ENCODE results near the gene DHX9. TPM values are rescaled to one million over a fixed set of nuclear protein-coding genes. Genes with fewer than 3 reads are reported as not detected.

The DHX9 gene
- total RNA-seq, 1 experiment from 2014 or later: 336 TPM

DNA sequence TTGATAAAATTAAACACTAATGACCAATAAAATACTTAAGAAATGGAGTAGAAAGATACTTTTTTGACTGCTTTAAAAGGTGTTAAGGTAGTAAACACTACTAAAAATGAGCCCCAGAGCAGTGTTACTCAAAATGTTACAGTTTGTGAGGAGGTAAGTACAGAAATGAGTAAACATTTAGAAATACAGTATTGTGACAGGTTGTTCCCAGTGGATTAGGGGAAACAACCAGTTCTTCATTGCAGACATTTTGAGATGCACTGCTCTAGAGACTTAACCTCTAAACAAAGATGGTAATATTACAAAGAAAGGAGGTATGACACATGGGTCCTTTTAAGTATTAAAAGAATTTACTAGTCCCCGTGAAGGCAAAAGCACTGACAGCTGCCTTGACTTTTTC is 12.7 kb downstream of the DHX9 start:
- no peak overlapping the region for H2BK20ac ChIP-seq (ENCODE audit: low read depth, low read length, poor library complexity, severe bottlenecking)
- H4K8ac ChIP-seq (replicated peaks; ENCODE audit: insufficient read length, low read depth, low read length): no peak overlapping the region
- H3K9me3 ChIP-seq (ENCODE audit: control insufficient read depth, low read depth, low read length): no peaks in the 10 kb centered on the region
- H3K14ac ChIP-seq (ENCODE audit: insufficient read depth, low read length): no peak overlapping the region
- H3K4me1 ChIP-seq (ENCODE audit: insufficient read depth, low read length): no peaks in the 10 kb centered on the region
- H3K23ac ChIP-seq (ENCODE audit: insufficient read length, low read depth, low read length): no peak overlapping the region
- no peaks in the 10 kb centered on the region for H3K27me3 Mint-ChIP-seq (ENCODE audit: low read depth)
- H3K4ac ChIP-seq (ENCODE audit: low read depth, low read length): no peak overlapping the region
- no peak overlapping the region for H3K9ac ChIP-seq (ENCODE audit: extremely low read depth, insufficient read length, low read length)
- peaks cover 80 to 98% (median 97%) of the 10 kb centered on the region in 3 experiments; a peak in 6 of 7 replicates for H3K36me3 Mint-ChIP-seq (ENCODE audit: insufficient read depth in 1 of 3, low read depth in 3 of 3)
- peaks cover 19% of the 10 kb centered on the region for H3K79me2 ChIP-seq (ENCODE audit: insufficient read depth, low read length)
- no peak overlapping the region for H3K27ac Mint-ChIP-seq
- H3K18ac ChIP-seq (ENCODE audit: insufficient read length, low read depth, low read length): no peak overlapping the region
- H3K27me3 ChIP-seq (ENCODE audit: insufficient read depth, low read length): no peaks in the 10 kb centered on the region
- no peaks in the 10 kb centered on the region for H3K9me3 Mint-ChIP-seq
- H3K79me1 ChIP-seq (ENCODE audit: insufficient read depth, low read depth, low read length, poor library complexity, severe bottlenecking): peaks cover 11% of the 10 kb centered on the region
- no peak overlapping the region for H3K4me2 ChIP-seq (ENCODE audit: insufficient read depth, insufficient read length, low read length)
- H4K20me1 ChIP-seq (ENCODE audit: control insufficient read depth, insufficient read depth, insufficient read length): no peaks in the 10 kb centered on the region
- no peak for DNase-seq
- H2BK5ac ChIP-seq (ENCODE audit: insufficient read length, low read length): no peak overlapping the region
- H3K23me2 ChIP-seq (ENCODE audit: insufficient read length, low read depth, low read length, poor library complexity, severe bottlenecking): no peaks in the 10 kb centered on the region
- no peak overlapping the region for H2BK120ac ChIP-seq (ENCODE audit: low read depth, low read length, poor library complexity, severe bottlenecking)
- no peak overlapping the region for H2AFZ ChIP-seq (ENCODE audit: low read length)
- H3K4me3 Mint-ChIP-seq: no peak overlapping the region
- H2BK15ac ChIP-seq (ENCODE audit: low read depth, low read length): no peak overlapping the region
- H3T11ph ChIP-seq (ENCODE audit: low read length): no peak overlapping the region
- no peak for TF ChIP-seq CTCF (conservative IDR thresholded peaks at IDR 0.05)
- H2AK5ac ChIP-seq (ENCODE audit: insufficient read length, low read length): no peak overlapping the region
- H3K56ac ChIP-seq (ENCODE audit: insufficient read length, low read depth, low read length): no peak overlapping the region
- no CpG with 5 or more reads among the region's 1 CpG for WGBS (ENCODE audit: extremely low coverage, insufficient read length, low lambda C conversion rate)
- no peak overlapping the region for H4K5ac ChIP-seq (ENCODE audit: insufficient read length, low read depth, low read length)
- H3K27ac ChIP-seq (ENCODE audit: insufficient read length, low read depth, low read length): no peak overlapping the region
- H4K91ac ChIP-seq (ENCODE audit: insufficient read length, low read depth, low read length): no peak overlapping the region
- peaks cover 3% of the 10 kb centered on the region in 2 experiments; a peak in 1 of 4 replicates for H3K4me1 Mint-ChIP-seq
- H2BK12ac ChIP-seq (ENCODE audit: insufficient read length, low read depth, low read length): no peak overlapping the region
